SJCRH30 (cell line): ENCODE measurements around the gene RAB8B. TPM values are rescaled to one million over a fixed set of nuclear protein-coding genes. Genes with fewer than 3 reads are reported as not detected.

Experiments used
- DNase-seq, 2 experiments: peaks; one replicate each; pipeline ENCODE4 v3.0.0-alpha.2; 2015 to 2020
- H3K27ac ChIP-seq: fragments of 250-450 bp; sonication (Bioruptor Pico); 2 replicates; pipeline ENCODE4 v1.5.1; 2020; ENCODE audit warnings: mild to moderate bottlenecking, moderate library complexity
- H3K27me3 ChIP-seq: fragments of 250-450 bp; sonication (Bioruptor Pico); 2 replicates; pipeline ENCODE4 v1.5.1; 2020; ENCODE audit warnings: mild to moderate bottlenecking, moderate library complexity
- H3K36me3 ChIP-seq: fragments of 250-450 bp; sonication (Bioruptor Pico); 2 replicates; pipeline ENCODE4 v1.5.1; 2020; ENCODE audit warnings: mild to moderate bottlenecking, moderate library complexity
- H3K4me1 ChIP-seq: fragments of 250-450 bp; sonication (Bioruptor Pico); 2 replicates; pipeline ENCODE4 v1.5.1; 2020; ENCODE audit warnings: mild to moderate bottlenecking, moderate library complexity
- H3K4me3 ChIP-seq: fragments of 250-450 bp; sonication (Bioruptor Pico); 2 replicates; pipeline ENCODE4 v1.5.1; 2020; ENCODE audit warnings: mild to moderate bottlenecking, moderate library complexity
- H3K9me3 ChIP-seq: fragments of 250-450 bp; sonication (Bioruptor Pico); replicated peaks from 2 replicates; pipeline ENCODE4 v1.5.1; 2020; ENCODE audit warnings: mild to moderate bottlenecking, moderate library complexity
- total RNA-seq: library from RNA; depleted of rRNA; stranded (reverse); fragments of >200 nt; shearing (Covaris generic); gene quantifications from 2 replicates; pipeline ENCODE4 v1.2.3, GENCODE V29; 2014

Gene RAB8B
- total RNA-seq, 1 experiment from 2014 or later = 50.4 TPM

DNA sequence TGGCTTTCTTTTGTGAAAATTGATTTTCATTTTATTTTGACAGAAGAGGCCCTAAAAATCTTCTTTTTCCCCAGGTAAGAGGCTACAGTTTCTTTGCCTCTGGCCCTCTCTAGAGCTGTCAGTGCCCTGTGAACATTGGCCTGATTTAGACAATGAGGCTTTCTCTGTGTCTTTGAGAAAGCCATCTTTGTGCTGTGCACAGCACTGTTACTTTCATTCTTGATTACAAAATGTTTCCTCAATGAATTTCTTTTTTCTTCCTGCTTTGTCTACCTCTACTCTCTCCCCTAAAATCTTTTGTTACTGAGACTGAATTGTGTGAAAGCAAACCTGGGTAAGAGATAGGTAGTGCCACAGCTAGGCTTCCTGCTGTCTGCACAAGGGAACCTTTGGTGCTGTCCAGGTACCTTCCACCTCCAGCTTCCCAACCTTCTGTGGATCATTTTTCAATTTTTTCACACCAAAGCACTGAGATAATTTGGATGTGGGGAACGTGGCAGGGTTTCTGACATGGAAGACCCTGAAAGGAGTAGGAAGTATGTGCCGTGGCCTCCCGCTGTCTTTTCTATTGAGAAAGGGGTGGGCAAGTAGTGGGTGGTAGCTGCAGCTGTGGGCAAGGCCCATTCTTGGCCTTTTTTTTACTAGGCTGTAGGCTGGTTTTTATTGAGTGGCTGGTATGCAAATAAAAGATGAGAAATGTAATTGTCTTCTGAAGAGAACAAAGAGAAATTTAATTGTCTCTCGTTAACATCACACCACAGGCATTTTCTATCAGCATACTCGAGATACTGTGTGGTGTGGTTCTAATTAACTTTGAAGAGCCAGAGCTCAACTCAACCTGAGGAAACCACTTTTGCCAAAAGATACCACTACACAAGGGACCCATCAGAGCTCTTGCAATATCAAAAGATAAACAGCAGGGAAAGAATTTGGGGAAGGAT is 21.0 kb downstream of the RAB8B start:
- Histone ChIP-seq H3K4me1 (no peaks in the 10 kb centered on the region; the same call in 1 of the 2 replicates), H3K27ac (no peak overlapping the region), H3K36me3 (peaks cover 5% of the 10 kb centered on the region; the same call in 1 of the 2 replicates), H3K4me3 (no peak overlapping the region), H3K27me3 (no peaks in the 10 kb centered on the region), H3K9me3 (no peaks in the 10 kb centered on the region)
- DNase-seq = no peak

DNA sequence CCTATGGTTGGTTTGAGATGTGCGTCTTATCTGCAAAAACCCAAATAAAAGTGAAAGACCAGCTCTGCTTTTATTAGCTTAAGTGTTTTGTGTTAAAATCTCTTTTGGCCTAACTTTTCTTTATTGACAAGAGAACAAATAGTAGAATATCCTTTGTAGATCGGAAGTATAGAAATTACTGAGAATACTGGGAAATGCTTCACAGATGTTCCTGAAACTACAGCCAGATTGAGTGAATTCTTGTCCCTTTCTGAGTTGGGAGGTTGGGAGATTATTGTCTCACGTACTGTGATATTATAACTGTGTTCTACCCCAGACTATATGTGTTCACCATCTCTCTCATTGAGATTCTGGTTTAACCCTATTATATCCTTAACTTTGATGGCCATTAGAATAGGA is 21.7 kb downstream of the RAB8B start:
- H3K27me3 ChIP-seq = no peaks in the 10 kb centered on the region
- no peak overlapping the region for H3K27ac ChIP-seq
- no peak overlapping the region for H3K4me3 ChIP-seq
- no peak for DNase-seq
- no peaks in the 10 kb centered on the region for H3K9me3 ChIP-seq
- peaks cover 5% of the 10 kb centered on the region; the same call in 1 of the 2 replicates for H3K36me3 ChIP-seq
- H3K4me1 ChIP-seq = no peaks in the 10 kb centered on the region; the same call in 1 of the 2 replicates

GRCh38 chr15:63211549-63211948 is 22.1 kb downstream of the RAB8B start:
- no peak overlapping the region for H3K4me3 ChIP-seq
- no peaks in the 10 kb centered on the region for H3K27me3 ChIP-seq
- no peaks in the 10 kb centered on the region for H3K4me1 ChIP-seq
- no peak for DNase-seq
- H3K36me3 ChIP-seq = peaks cover 5% of the 10 kb centered on the region; the same call in 1 of the 2 replicates
- H3K9me3 ChIP-seq = no peaks in the 10 kb centered on the region
- no peak overlapping the region for H3K27ac ChIP-seq

GRCh38 chr15:63212050-63213004 is 22.9 kb downstream of the RAB8B start:
- Histone ChIP-seq H3K27me3 (no peaks in the 10 kb centered on the region), H3K4me3 (no peak overlapping the region), H3K4me1 (no peaks in the 10 kb centered on the region), H3K9me3 (no peaks in the 10 kb centered on the region), H3K27ac (no peak overlapping the region), H3K36me3 (peaks cover 5% of the 10 kb centered on the region; the same call in 1 of the 2 replicates)
- DNase-seq = no peak

- no peak overlapping the region for H3K27ac ChIP-seq
- H3K4me3 ChIP-seq = no peak overlapping the region
- DNase-seq = no peak
- H3K36me3 ChIP-seq = peaks cover 5% of the 10 kb centered on the region; the same call in 1 of the 2 replicates
- no peaks in the 10 kb centered on the region for H3K4me1 ChIP-seq
- H3K27me3 ChIP-seq = no peaks in the 10 kb centered on the region
- H3K9me3 ChIP-seq = no peaks in the 10 kb centered on the region
These were observed 28.8 kb downstream of the RAB8B start for GRCh38 chr15:63218100-63218808.

GRCh38 chr15:63219196-63219710 is 29.8 kb downstream of the RAB8B start:
- Histone ChIP-seq H3K27ac (no peak overlapping the region), H3K4me1 (no peaks in the 10 kb centered on the region), H3K4me3 (no peak overlapping the region), H3K36me3 (peaks cover 5% of the 10 kb centered on the region; the same call in 1 of the 2 replicates), H3K27me3 (no peaks in the 10 kb centered on the region), H3K9me3 (no peaks in the 10 kb centered on the region)
- DNase-seq = no peak

DNA sequence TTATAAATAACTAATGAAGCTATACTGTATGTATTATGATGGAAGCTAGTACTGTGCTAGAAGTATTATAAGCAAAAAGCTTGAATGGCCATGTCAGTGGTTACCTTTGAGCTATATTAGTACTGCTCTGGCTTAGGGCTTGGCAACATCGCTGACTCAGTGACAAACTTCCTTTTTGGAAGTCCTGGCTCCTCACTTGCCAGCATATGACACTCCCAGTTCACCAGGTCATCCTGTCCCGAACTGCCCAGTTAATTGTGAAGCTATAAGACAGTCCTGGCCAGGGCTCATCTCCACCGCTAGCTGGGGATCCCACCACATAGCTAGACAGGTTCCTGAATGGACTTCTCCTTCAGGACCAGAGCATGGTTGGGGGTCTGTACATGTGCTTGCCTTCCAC is 31.9 kb downstream of the RAB8B start:
- DNase-seq = no peak
- H3K27me3 ChIP-seq = no peaks in the 10 kb centered on the region
- no peaks in the 10 kb centered on the region for H3K9me3 ChIP-seq
- H3K4me1 ChIP-seq = no peaks in the 10 kb centered on the region
- no peak overlapping the region for H3K27ac ChIP-seq
- no peaks in the 10 kb centered on the region for H3K36me3 ChIP-seq
- H3K4me3 ChIP-seq = no peak overlapping the region

- Histone ChIP-seq H3K27me3 (no peaks in the 10 kb centered on the region), H3K27ac (no peak overlapping the region), H3K4me3 (no peak overlapping the region), H3K9me3 (no peaks in the 10 kb centered on the region), H3K4me1 (no peaks in the 10 kb centered on the region), H3K36me3 (no peaks in the 10 kb centered on the region)
- DNase-seq = no peak
These were observed 34.1 kb downstream of the RAB8B start for GRCh38 chr15:63223463-63223862.

DNA sequence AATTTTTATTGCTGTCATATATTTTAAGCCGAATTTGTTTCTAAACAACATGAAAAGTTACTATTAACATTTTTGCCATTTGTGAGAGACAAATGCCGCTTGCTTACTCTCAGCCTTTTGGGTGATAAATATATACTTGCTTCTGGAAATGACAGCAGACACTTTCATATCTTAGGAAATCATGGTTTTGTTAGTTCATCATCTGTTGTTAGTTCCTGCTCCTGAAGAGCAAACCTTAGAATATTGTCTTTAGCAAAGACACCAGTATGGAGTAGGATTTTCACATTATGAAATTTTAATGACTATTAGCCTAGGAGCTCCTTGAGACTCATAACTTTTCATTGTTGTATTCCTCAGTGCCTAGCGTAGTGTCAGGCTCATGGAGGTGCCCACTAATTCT is 36.0 kb downstream of the RAB8B start:
- H3K27me3 ChIP-seq = no peaks in the 10 kb centered on the region
- H3K4me1 ChIP-seq = no peaks in the 10 kb centered on the region
- no peak for DNase-seq
- no peaks in the 10 kb centered on the region for H3K36me3 ChIP-seq
- H3K4me3 ChIP-seq = no peak overlapping the region
- no peaks in the 10 kb centered on the region for H3K9me3 ChIP-seq
- no peak overlapping the region for H3K27ac ChIP-seq

GRCh38 chr15:63226155-63226883 is 36.9 kb downstream of the RAB8B start:
- no peak overlapping the region for H3K4me3 ChIP-seq
- no peak overlapping the region for H3K27ac ChIP-seq
- H3K4me1 ChIP-seq = no peaks in the 10 kb centered on the region
- DNase-seq = no peak
- H3K36me3 ChIP-seq = no peaks in the 10 kb centered on the region
- H3K27me3 ChIP-seq = no peaks in the 10 kb centered on the region
- H3K9me3 ChIP-seq = no peaks in the 10 kb centered on the region

- Histone ChIP-seq H3K4me1 (no peaks in the 10 kb centered on the region), H3K9me3 (no peaks in the 10 kb centered on the region), H3K36me3 (no peaks in the 10 kb centered on the region), H3K4me3 (no peak overlapping the region), H3K27me3 (no peaks in the 10 kb centered on the region), H3K27ac (no peak overlapping the region)
- no peak for DNase-seq
These were observed 37.6 kb downstream of the RAB8B start for GRCh38 chr15:63226966-63227401.

DNA sequence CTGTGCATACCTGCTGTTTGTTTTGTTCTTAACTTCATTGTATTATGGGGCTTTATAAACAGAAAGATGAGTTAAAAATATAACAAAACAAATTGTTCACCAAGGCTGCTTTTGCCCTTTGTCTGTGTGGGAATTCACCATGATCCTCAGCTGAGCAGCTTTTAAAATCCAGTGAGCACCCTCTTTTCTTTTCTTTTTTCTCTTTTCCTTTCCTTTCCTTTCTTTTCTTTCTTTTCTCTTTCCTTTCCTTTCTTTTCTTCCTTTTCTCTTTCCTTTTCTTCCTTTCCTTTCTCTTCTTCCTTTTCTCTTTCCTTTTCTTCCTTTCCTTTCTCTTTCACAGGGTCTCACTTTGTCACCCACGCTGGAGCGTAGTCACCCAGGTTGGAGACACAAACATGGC is 38.3 kb downstream of the RAB8B start:
- no peak for DNase-seq
- peaks cover 6% of the 10 kb centered on the region for H3K4me1 ChIP-seq
- no peak overlapping the region for H3K27ac ChIP-seq
- no peaks in the 10 kb centered on the region for H3K36me3 ChIP-seq
- H3K4me3 ChIP-seq = no peak overlapping the region
- H3K9me3 ChIP-seq = no peaks in the 10 kb centered on the region
- H3K27me3 ChIP-seq = no peaks in the 10 kb centered on the region

DNA sequence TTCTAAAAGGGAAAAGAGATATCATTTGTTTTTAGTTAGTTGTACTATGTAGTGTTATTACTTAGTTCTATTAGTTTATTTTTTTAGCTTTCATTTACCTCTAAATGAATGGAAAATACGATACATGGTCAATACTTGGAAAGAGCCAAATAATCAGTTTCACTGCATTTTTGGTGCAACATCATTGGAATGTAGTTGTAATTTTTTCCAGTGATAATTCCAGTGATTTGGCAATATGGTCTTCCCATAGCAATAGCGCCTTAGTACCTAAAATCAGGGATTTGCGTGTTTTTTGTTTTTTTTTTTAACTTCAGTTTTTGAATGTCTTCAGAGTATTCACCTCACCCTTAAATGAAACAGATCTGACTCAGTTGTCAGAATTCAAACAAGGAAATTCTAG is 41.8 kb downstream of the RAB8B start:
- Histone ChIP-seq H3K4me3 (no peak overlapping the region), H3K27ac (no peak overlapping the region), H3K9me3 (no peaks in the 10 kb centered on the region), H3K36me3 (no peaks in the 10 kb centered on the region), H3K27me3 (no peaks in the 10 kb centered on the region), H3K4me1 (peaks cover 20% of the 10 kb centered on the region)
- no peak for DNase-seq

GRCh38 chr15:63231706-63232105 is 42.3 kb downstream of the RAB8B start:
- no peak overlapping the region for H3K27ac ChIP-seq
- no peak overlapping the region for H3K4me3 ChIP-seq
- DNase-seq = no peak
- H3K4me1 ChIP-seq = peaks cover 25% of the 10 kb centered on the region
- H3K36me3 ChIP-seq = no peaks in the 10 kb centered on the region
- no peaks in the 10 kb centered on the region for H3K27me3 ChIP-seq
- H3K9me3 ChIP-seq = no peaks in the 10 kb centered on the region
